ENCODE measurements around the gene TNNI2. TPM values are rescaled to one million over a fixed set of nuclear protein-coding genes. Genes with fewer than 3 reads are reported as not detected.

TNNI2 gene
- total RNA-seq, 4 donors from 2014 or later = 1.4 to 3.7 (median 2.4) TPM; not detected in 1

DNA sequence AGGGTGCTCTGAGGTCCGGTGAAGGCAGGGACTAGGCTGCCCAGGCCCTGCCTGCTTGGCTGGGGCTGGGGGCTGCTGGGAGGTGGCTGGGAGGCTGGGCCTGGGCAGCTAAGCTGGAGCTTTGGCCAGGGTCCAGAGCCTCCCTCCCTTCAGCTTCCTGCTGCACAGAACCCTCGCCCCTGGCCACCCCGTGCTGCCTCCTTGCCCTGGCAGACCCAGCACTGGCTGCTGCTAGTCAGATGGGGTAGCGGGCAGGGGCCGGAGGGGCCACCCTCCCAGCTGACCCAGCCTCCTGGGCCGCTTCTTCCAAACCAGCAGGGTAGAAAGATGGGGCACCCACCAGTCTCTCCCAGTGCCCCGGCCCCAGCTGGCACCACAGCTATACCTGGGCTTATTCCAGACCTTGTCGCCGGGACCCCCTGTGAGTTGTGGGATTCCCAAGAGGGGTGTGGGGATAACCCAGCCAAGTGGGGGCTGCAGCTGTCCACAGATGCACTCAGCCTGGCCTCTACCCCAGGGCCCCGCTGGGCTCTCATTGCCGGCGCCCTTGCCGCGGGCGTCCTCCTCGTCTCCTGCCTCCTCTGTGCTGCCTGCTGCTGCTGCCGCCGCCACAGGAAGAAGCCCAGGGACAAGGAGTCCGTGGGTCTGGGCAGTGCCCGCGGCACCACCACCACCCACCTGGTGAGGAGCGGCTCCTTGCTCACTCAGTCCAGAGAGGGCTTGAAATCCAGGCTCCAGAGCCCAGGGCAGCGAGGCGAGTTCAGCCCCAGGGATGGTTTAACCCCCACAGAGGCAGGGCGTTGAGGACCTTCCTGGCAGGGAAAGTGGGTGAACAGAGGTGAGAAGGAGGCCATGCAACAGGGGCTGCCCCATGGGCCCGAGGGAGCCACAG is 3.8 kb upstream of the TNNI2 start, which contains the start of gene SYT8:
TSS of gene SYT8 (plus strand) at position 212 of the 892 bp plus-strand sequence. CDS start at position 328, 116 bp downstream.
- ATAC-seq (ENCODE audit: low FRiP score) (no peak), DNase-seq (ENCODE audit: low spot score) (no peak)
- TF ChIP-seq, protein P1, sequence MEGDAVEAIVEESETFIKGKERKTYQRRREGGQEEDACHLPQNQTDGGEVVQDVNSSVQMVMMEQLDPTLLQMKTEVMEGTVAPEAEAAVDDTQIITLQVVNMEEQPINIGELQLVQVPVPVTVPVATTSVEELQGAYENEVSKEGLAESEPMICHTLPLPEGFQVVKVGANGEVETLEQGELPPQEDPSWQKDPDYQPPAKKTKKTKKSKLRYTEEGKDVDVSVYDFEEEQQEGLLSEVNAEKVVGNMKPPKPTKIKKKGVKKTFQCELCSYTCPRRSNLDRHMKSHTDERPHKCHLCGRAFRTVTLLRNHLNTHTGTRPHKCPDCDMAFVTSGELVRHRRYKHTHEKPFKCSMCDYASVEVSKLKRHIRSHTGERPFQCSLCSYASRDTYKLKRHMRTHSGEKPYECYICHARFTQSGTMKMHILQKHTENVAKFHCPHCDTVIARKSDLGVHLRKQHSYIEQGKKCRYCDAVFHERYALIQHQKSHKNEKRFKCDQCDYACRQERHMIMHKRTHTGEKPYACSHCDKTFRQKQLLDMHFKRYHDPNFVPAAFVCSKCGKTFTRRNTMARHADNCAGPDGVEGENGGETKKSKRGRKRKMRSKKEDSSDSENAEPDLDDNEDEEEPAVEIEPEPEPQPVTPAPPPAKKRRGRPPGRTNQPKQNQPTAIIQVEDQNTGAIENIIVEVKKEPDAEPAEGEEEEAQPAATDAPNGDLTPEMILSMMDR (IDR thresholded peaks at IDR 0.05) = no peak

DNA sequence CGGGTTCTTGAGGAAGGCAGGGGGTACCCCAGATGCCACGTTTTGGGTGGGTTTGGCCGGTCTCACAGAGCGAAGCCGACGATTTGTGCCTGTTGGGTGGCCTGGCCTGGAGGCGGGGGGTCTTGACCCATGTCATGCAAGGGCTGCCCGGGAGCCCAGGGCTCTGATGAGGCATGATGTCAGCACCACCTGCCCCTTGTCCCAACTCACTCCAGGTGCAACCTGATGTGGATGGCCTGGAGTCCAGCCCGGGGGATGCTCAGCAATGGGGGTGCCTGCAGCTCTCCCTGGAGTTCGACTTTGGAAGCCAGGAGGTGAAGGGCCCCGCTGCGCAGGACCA is 3.1 kb upstream of the TNNI2 start:
- ATAC-seq (ENCODE audit: low FRiP score) (no peak), DNase-seq (ENCODE audit: low spot score) (no peak)
- TF ChIP-seq, protein P1 (IDR thresholded peaks at IDR 0.05) = no peak

DNA sequence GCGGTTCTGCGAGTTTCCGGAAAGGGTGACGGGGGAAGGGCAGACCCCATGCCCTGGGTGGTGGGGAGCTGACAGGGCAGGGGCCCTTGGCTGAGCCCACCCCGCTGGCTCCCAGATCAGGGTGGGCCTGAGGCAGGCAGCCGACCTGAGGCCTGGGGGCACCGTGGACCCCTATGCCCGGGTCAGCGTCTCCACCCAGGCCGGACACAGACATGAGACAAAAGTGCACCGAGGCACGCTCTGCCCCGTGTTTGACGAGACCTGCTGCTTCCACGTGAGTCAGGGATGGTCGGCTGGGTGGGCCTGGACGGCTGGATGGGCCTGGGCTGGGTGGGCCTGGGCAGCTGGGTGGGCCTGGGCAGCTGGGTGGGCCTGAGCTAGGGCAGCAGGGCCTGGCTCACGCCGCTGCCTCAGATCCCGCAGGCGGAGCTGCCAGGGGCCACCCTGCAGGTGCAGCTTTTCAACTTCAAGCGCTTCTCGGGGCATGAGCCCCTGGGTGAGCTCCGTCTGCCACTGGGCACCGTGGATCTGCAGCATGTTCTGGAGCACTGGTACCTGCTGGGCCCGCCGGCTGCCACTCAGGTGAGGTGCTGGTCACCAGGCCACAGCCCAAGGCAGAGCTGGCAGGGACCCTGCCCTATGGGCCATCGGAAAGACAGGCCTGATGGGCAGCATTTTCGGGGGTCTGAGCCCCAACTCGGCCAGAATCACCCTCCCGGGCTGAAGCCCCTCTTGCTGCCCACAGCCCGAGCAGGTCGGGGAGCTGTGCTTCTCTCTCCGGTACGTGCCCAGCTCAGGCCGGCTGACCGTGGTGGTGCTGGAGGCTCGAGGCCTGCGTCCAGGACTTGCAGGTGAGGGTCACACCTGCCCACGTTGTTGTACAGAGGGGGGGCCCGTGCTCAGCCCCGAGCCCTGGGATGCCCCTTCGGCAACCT is 2.5 kb upstream of the TNNI2 start:
- DNase-seq (ENCODE audit: low spot score) (no peak), ATAC-seq (ENCODE audit: low FRiP score) (no peak)
- TF ChIP-seq, protein P1 (IDR thresholded peaks at IDR 0.05) = no peak

DNA sequence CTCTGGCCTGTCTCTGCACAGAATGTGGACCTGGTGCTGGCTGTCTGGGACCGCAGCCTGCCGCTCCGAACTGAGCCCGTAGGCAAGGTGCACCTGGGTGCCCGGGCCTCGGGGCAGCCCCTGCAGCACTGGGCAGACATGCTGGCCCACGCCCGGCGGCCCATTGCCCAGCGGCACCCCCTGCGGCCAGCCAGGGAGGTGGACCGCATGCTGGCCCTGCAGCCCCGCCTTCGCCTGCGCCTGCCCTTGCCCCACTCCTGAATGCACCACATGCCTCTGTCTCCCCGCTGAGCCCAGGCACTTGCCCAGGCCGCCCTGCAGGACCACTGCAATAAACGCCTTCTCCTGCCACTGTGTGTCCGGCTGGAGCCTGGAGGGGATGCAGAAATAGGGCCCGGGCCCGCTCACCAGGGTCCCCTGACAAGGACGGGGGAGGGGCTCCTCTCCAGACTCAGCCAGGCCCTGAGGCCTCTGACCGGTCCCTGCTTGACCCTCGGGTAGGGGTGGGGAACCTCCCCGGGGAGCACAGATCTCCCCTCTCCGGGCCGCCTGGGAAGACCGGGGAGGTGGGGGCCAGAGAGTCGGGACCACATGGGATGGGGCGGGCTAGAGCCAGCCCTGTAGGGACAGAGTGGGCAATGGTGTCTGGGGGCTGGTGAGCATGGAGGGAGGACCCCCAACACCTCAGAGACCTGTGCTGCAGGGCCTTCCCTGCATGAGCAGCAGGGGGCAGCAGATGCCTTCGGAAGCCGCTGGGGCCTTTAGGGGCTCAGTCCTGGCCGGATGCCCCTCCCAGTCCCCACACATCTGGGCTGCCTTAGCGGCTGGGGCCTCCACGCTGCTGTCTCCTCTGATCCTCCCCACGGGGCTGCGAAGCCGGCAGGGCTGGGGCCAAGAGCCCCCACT is 1.4 kb upstream of the TNNI2 start:
- ATAC-seq (ENCODE audit: low FRiP score) = no peak
- DNase-seq (ENCODE audit: low spot score) = no peak
- TF ChIP-seq, protein P1 (IDR thresholded peaks at IDR 0.05) = peak in 1 of 3 donors; percentile 79

DNA sequence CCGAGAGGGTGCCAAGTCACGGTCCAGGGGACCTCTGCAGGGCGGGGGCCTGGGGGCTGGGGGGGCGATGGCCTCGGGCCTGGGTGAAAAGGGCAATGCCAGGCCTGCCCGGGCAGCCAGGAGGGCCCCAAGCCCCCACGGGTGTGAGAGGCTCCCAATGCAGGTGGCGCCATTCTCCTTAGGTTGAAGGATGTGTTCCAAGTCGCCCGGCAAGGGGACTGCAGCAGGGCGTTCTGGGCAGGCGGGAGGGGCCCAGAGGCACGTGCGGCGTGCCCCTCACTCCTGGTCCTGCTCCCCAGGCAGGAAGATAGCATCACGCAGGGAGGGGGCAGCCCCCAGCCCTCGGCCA is 730 bp upstream of the TNNI2 start:
- ATAC-seq (ENCODE audit: low FRiP score) (no peak), DNase-seq (ENCODE audit: low spot score) (no peak)
- TF ChIP-seq, protein P1 (IDR thresholded peaks at IDR 0.05) = no peak

DNA sequence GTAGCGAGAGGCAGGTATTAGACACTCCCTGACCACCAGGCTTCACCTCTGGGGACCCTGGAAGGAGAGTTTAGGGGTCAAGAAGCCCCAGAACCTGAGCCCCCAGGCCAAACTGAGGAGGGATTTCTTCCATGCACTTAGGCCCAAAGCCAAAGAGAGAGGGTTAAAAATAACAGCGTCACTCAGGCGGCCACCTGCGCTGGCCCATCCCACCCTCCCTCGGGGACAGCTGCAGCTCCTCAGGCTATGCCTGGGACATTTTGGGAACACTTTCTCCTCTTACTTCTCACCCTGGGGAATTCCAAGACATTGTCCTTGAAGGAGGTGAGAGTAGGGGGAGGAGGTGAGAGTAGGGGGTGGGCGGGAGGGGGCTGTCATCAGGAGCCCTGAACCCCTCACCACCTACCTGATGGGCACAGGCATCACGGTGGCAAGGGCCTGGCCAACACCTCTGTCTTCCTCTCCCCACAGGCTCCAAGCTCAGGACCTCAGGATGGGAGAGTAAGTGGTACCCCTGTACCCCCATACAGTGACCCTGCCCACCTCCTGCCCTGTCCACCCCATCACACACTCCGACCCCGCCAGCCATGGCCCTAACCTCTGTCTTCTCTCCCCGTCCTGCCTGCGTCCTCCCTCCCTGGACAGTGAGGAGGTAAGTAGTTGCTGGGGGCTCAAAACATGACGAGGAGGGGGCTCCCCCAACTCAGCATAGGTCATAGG is 583 bp downstream of the TNNI2 start:
- no peak for DNase-seq (ENCODE audit: low spot score)
- TF ChIP-seq, protein P1 (IDR thresholded peaks at IDR 0.05) = no peak
- ATAC-seq (ENCODE audit: low FRiP score) = no peak
